Stomach smooth muscle (tissue), 2 donors: ENCODE measurements around the gene ZDHHC22.

ENCODE experiments used
- H3K27ac ChIP-seq: one replicate; pipeline ENCODE4 v1.7.0; 2013; ENCODE audit warnings: mild to moderate bottlenecking, low read length, inconsistent platforms
- H3K27me3 ChIP-seq, 2 donors: one replicate each; pipeline ENCODE4 v1.7.0; 2013; ENCODE audit warnings: low read length in 2 of 2; ENCODE audit not compliant: insufficient read depth in 2 of 2, control insufficient read depth in 1 of 2
- H3K36me3 ChIP-seq, 2 donors: one replicate each; pipeline ENCODE4 v1.7.0; 2013; ENCODE audit warnings: low read length in 2 of 2; ENCODE audit not compliant: control insufficient read depth in 2 of 2, insufficient read depth in 2 of 2
- H3K4me1 ChIP-seq: one replicate; pipeline ENCODE4 v1.7.0; 2013; ENCODE audit warnings: low read length; ENCODE audit not compliant: control insufficient read depth, insufficient read depth
- H3K4me3 ChIP-seq, 2 donors: one replicate each; pipeline ENCODE4 v1.7.0; 2013; ENCODE audit warnings: low read length in 2 of 2
- H3K9ac ChIP-seq, 2 donors: one replicate each; pipeline ENCODE4 v1.7.0; 2013; ENCODE audit warnings: low read length in 2 of 2, mild to moderate bottlenecking in 1 of 2
- H3K9me3 ChIP-seq, 2 donors: one replicate each; pipeline ENCODE4 v1.7.0; 2013; ENCODE audit warnings: low read length in 2 of 2; ENCODE audit not compliant: control insufficient read depth in 2 of 2
- donor health status: healthy.
- donor health status: Pancreatic carcinoma.

ZDHHC22 gene

GRCh38 chr14:77091518-77091917 lies 50.1 kb downstream of the ZDHHC22 start:
- no peak overlapping the region for H3K9ac ChIP-seq
- no peak overlapping the region for H3K27ac ChIP-seq
- H3K4me3 ChIP-seq, result no peak overlapping the region

GRCh38 chr14:77088645-77089044 lies 52.9 kb downstream of the ZDHHC22 start:
- no peak overlapping the region for H3K27ac ChIP-seq
- no peaks in the 10 kb centered on the region for H3K36me3 ChIP-seq
- H3K9me3 ChIP-seq, result no peaks in the 10 kb centered on the region
- no peaks in the 10 kb centered on the region for H3K27me3 ChIP-seq
- H3K4me3 ChIP-seq, result no peak overlapping the region
- no peaks in the 10 kb centered on the region for H3K4me1 ChIP-seq
- H3K9ac ChIP-seq, result no peak overlapping the region

More at GRCh38 chr14:77091518-77091917, 50.1 kb downstream of the ZDHHC22 start:
- Histone ChIP-seq H3K9me3 (no peaks in the 10 kb centered on the region), H3K36me3 (no peaks in the 10 kb centered on the region), H3K27me3 (no peaks in the 10 kb centered on the region), H3K4me1 (no peaks in the 10 kb centered on the region)

- Histone ChIP-seq H3K27ac (no peak overlapping the region), H3K36me3 (no peaks in the 10 kb centered on the region), H3K9me3 (no peaks in the 10 kb centered on the region), H3K9ac (no peak overlapping the region), H3K4me3 (no peak overlapping the region), H3K27me3 (no peaks in the 10 kb centered on the region), H3K4me1 (no peaks in the 10 kb centered on the region)
Observed at GRCh38 chr14:77088219-77088618, 53.4 kb downstream of the ZDHHC22 start.

- H3K27ac ChIP-seq, result no peak overlapping the region
- no peak overlapping the region for H3K4me3 ChIP-seq
- H3K27me3 ChIP-seq, result no peaks in the 10 kb centered on the region
- H3K9me3 ChIP-seq, result no peaks in the 10 kb centered on the region
- H3K36me3 ChIP-seq, result no peaks in the 10 kb centered on the region
- no peak overlapping the region for H3K9ac ChIP-seq
- H3K4me1 ChIP-seq, result no peaks in the 10 kb centered on the region
Observed at GRCh38 chr14:77087631-77088030, 54.0 kb downstream of the ZDHHC22 start.

- H3K27ac ChIP-seq, result no peak overlapping the region
- no peaks in the 10 kb centered on the region for H3K4me1 ChIP-seq
- no peak overlapping the region for H3K4me3 ChIP-seq
- no peak overlapping the region for H3K9ac ChIP-seq
- no peaks in the 10 kb centered on the region for H3K27me3 ChIP-seq
- no peaks in the 10 kb centered on the region for H3K9me3 ChIP-seq
- no peaks in the 10 kb centered on the region for H3K36me3 ChIP-seq
Observed at GRCh38 chr14:77086951-77087350, 54.6 kb downstream of the ZDHHC22 start.

DNA sequence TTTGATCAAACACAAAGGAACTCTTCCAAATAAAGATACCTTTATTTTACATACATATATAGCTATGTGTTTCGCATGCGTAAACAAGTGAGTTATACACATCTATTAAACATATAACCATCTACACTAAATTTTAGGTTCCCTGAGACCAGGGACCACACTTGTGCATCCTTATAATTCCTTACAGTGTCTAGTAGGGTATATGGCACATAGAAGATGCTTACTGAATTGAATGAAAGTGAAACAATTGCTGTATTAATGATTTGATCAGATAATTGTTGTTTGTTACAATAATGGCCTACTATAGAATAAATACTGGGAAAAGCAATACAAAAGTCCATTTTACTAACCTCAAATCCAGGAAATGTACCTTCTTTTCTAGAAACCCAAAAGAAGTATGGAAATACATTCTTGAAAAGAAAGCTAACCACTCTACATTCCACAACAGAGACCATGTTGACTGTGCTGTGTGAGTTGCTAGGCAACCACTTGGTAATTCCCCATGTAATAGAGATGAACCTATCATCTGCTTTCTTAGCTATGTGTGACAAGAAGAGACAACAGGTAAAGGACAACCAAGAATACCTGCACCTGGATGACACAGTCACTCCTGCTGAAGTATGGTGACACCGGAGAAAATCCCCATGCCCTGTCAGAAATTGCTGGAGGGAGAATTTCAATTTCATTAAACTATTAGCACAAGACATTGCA lies 55.4 kb downstream of the ZDHHC22 start:
- Histone ChIP-seq H3K4me3 (no peak overlapping the region), H3K4me1 (no peaks in the 10 kb centered on the region), H3K36me3 (no peaks in the 10 kb centered on the region), H3K9me3 (no peaks in the 10 kb centered on the region), H3K27ac (no peak overlapping the region), H3K27me3 (no peaks in the 10 kb centered on the region), H3K9ac (no peak overlapping the region)

DNA sequence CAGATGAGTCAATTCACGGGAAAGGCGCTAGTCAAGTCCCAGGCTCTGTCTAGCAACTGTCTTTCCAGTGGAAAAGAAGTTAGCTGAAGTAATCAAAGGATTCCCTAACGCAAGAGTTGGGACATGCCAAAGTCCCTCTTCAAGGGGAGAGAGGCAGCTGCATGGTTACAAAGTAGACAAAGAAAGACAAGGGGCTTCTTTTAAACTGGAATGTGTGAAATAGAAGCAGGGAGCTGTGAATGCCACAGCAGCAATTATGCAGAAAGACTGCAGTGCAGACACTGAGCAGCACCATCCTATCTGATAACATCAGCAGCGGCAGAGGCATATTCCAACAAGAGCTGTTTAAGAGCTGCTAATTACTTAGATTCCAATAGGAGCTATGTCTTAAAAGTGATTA lies 56.1 kb downstream of the ZDHHC22 start:
- Histone ChIP-seq H3K9me3 (no peaks in the 10 kb centered on the region), H3K36me3 (no peaks in the 10 kb centered on the region), H3K4me1 (no peaks in the 10 kb centered on the region), H3K4me3 (no peak overlapping the region), H3K27me3 (no peaks in the 10 kb centered on the region), H3K27ac (no peak overlapping the region), H3K9ac (no peak overlapping the region)

- no peak overlapping the region for H3K27ac ChIP-seq
- H3K9ac ChIP-seq, result no peak overlapping the region
- H3K4me3 ChIP-seq, result no peak overlapping the region
- no peaks in the 10 kb centered on the region for H3K27me3 ChIP-seq
- no peaks in the 10 kb centered on the region for H3K36me3 ChIP-seq
- no peaks in the 10 kb centered on the region for H3K4me1 ChIP-seq
- peaks cover 0 to 3% of the 10 kb centered on the region in 2 donors for H3K9me3 ChIP-seq
Observed at GRCh38 chr14:77084985-77085384, 56.6 kb downstream of the ZDHHC22 start.

DNA sequence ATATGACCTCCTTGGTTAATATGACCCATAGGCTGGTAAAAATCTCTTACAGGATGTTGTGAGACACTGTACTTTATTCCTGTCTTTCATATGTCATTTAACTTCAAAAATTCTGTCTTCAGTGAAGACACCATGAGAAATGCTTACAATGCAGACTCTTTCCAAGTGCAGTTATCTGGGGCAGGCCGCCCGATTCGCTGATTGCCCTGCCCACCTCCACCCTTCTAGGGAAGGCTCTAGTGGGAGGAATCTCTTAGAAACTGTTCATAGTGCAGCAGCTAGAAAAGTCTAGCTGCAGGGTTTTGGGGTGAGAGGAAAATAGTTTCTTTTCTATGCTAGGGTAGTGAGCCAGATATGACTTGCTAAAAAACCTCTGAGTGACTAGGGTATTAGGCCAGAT lies 58.5 kb downstream of the ZDHHC22 start:
- no peaks in the 10 kb centered on the region for H3K36me3 ChIP-seq
- H3K4me3 ChIP-seq, result no peak overlapping the region
- peaks cover 0 to 3% of the 10 kb centered on the region in 2 donors for H3K9me3 ChIP-seq
- H3K9ac ChIP-seq, result no peak overlapping the region
- no peaks in the 10 kb centered on the region for H3K4me1 ChIP-seq
- no peak overlapping the region for H3K27ac ChIP-seq
- H3K27me3 ChIP-seq, result no peaks in the 10 kb centered on the region

DNA sequence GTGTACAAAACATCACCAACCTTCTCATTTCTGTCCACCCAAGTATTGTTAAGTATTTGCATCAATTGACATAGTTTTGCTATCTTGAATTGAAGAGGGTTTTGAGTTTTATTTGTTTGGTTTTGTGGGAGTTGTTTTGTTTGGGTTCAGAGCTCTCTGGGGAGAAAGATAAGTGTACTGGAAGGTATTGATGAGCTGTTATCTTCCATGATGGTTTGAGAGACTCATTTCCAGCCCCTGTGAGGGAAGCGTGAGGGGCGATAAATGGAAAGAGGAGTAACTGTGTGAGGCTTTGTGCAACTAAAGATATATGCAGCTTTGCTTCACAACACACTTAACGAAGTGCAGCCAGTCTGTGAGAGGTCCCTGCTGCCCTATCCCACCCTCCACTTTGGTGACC lies 59.2 kb downstream of the ZDHHC22 start:
- no peaks in the 10 kb centered on the region for H3K36me3 ChIP-seq
- H3K4me3 ChIP-seq, result no peak overlapping the region
- H3K9me3 ChIP-seq, result peaks cover 0 to 3% of the 10 kb centered on the region in 2 donors
- no peaks in the 10 kb centered on the region for H3K4me1 ChIP-seq
- H3K9ac ChIP-seq, result no peak overlapping the region
- H3K27ac ChIP-seq, result no peak overlapping the region
- H3K27me3 ChIP-seq, result no peaks in the 10 kb centered on the region
